ENCODE data around the gene NR4A3.

GRCh38 chr9:99814359-99814758 lies 7.3 kb upstream of the NR4A3 start:
- TF ChIP-seq CTCF (IDR thresholded peaks at IDR 0.05 in 4 of 5, conservative IDR thresholded peaks at IDR 0.05 in 1 of 5) (no peak), POLR2A (IDR thresholded peaks at IDR 0.05) (no peak)

Data from gastrocnemius medialis (tissue), 4 donors.